GM13977 (cell line): Measurements from ENCODE around the gene SNX33.

ENCODE experiments used
- DNase-seq: peaks from one replicate; pipeline ENCODE4 v3.0.0; 2012; ENCODE audit warnings: low spot score
- CTCF ChIP-seq: IDR thresholded peaks from 2 replicates; pipeline ENCODE4 v1.5.1; 2012; ENCODE audit warnings: mild to moderate bottlenecking, control low read depth; ENCODE audit not compliant: insufficient read depth; ENCODE audit errors: extremely low read depth, missing control alignments
- in situ Hi-C: fragments of 300-500 bp; cut with MboI; formaldehyde crosslinking; loops from one replicate; pipeline ENCODE4 v1.12.0; 2022; ENCODE audit warnings: low sequenced_read_pairs, low pct_unique_long_range_greater_than_20kb, mixed read lengths, inconsistent platforms; ENCODE audit not compliant: unreplicated experiment

The SNX33 gene

GRCh38 chr15:75656331-75656730 lies 8.6 kb downstream of the SNX33 start:
- no peak for DNase-seq
- no peak for TF ChIP-seq CTCF
- in situ Hi-C loops, result no loop called here

GRCh38 chr15:75656813-75657212 lies 9.1 kb downstream of the SNX33 start:
- TF ChIP-seq CTCF, result no peak
- in situ Hi-C loops, result no loop called here
- no peak for DNase-seq

DNA sequence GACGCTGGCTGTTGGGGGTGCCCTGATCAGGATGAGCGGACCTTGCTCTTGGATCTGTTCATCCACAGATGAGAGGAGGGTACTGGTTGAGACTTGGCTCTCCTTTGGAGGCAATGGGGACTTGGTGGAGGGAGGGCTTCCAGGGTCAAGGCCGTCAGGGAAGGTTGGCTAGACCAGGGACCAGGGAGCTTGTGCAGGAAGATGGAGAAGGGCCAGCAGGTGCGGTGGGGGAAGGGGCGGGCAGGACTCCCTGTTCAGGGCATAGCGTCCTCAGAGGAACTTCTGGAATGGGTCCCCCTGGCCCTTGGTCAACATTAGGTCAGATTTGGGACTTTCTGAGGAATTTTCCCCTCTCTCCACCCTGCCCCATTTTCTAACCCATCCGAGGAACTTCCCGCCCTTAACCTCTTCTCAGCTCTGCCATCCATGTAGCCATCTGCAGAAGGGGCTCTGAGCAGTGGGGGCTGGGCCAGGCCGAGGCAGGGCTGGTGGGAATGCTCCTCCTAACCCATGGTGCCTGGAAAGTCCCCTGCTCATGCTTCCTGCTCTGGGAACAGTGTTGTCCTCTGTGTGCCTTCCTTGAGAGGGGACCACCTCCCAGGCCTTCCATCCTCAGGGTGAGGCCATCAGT lies 11.5 kb downstream of the SNX33 start:
- DNase-seq, result no peak
- in situ Hi-C loops, result no loop called here
- TF ChIP-seq CTCF, result no peak

DNA sequence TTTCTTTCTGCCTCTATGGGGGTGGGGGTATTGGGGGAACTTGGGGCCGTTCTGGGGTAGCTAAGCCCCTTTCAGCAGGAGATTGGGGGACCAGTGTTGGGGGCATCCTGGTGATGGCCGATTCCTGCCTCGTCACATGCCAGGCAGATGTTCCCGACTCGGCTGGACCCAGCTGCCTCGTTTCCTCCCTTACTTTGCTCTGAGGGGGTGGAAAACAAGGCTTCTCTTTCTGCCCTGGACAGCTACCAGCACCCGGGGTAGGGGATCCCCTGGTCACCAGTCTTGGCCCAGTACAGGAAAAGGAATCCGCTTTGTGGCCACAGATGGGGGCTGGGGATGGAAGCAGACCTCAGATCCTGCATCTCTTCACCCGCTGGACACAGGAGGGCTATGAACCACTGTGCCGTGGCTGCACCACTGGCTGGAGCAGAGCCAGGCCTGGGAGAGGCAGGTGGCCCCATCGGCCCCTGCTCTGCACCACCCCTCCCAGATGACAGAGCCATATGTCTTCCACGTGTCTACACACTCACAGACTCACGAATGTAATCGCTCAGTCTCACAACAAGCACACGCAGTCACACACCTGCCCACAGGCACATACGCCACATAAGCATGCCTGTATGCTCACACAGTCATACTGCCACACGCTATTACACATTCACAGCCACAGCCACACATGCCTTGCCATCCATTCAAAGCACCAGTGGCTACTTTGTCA lies 12.4 kb downstream of the SNX33 start:
- TF ChIP-seq CTCF, result no peak
- no peak for DNase-seq
- in situ Hi-C loops, result no loop called here

DNA sequence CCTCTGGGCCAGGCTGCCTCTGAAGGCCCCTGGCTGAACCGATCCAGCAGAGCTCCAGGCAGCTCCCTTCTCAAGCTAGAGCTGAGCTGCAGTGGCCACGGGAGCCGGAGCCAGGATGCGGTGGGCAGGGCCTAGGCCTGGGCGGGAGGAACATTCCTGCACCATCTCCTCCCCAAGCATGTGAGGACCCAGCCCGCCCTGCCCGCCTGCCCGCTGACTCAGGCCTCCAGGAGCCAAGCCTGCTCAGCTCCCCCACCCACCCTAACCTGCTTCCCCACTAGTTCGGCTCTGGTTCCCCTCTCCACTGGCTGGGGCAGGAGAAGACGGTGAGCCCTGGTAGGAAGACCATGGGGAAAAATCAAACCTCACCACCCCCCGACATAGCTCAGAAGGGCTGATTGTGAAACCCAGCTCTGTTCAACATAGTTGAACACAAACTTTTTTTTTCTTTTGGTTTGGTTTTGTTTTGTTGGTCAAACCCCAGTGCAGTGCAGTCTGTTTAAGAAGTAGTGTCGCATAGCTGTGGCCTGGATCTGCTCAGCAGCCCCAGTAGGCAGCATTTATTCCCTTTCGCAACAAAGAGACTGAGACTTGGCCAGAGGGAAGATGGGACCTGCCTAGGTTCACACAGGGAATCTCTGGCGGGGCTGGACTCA lies 13.5 kb downstream of the SNX33 start:
- DNase-seq, result no peak
- no peak for TF ChIP-seq CTCF
- in situ Hi-C loops, result no loop called here

GRCh38 chr15:75661756-75662140 lies 14.0 kb downstream of the SNX33 start:
- DNase-seq, result no peak
- no peak for TF ChIP-seq CTCF
- in situ Hi-C loops, result no loop called here
